ENCODE measurements around the gene JAKMIP3.

JAKMIP3 gene

GRCh38 chr10:132100091-132100481 lies 34.3 kb downstream of the JAKMIP3 start:
- no peak for DNase-seq

GRCh38 chr10:132100556-132101349 lies 35.0 kb downstream of the JAKMIP3 start:
- no peak for DNase-seq

DNA sequence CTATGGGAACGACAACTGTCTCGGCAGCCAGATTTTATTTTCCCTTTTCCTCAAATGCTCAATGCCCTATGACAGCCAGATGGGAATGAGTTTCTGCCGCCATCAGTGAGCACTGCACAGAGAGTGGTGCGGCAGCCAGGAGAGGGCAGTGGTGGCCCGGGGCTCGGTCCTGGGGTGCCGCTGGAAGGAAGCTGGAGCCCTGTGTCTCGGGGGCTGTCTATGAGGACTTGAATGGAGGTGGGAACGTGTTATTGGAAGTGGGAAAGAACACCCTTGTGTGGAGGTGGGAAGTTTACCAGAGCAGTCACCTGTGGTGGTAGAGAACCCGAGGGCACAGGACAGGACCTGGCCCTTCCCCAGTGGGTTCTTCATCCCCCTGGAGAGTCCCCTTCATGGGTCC lies 35.8 kb downstream of the JAKMIP3 start:
- DNase-seq: no peak

GRCh38 chr10:132102071-132102716 lies 36.4 kb downstream of the JAKMIP3 start:
- DNase-seq: no peak

DNA sequence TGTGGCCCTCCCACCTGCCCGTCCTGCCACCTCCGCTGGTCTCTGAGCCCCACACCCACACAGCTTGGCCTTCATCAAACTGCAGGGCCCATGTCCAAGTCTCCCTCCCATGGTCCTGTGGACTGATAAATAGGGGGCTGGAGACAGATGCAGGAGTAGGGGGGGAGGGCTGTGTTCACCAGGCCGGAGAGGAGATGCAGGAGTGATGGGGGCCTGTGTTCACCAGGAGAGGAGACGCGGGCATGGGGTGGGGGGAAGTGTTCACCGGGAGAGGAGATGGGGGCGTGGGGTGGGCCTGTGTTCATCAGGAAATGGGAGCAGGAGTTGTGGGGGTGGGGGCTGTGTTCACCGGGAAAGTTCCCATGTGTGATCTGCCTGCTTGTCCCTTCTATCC lies 37.0 kb downstream of the JAKMIP3 start:
- no peak for DNase-seq

- no peak for DNase-seq
Observed at GRCh38 chr10:132103116-132103910, 37.6 kb downstream of the JAKMIP3 start.

- DNase-seq: no peak
Observed at GRCh38 chr10:132104062-132104461, 38.3 kb downstream of the JAKMIP3 start.

- no peak for DNase-seq
Observed at GRCh38 chr10:132104471-132105301, 38.9 kb downstream of the JAKMIP3 start.

DNA sequence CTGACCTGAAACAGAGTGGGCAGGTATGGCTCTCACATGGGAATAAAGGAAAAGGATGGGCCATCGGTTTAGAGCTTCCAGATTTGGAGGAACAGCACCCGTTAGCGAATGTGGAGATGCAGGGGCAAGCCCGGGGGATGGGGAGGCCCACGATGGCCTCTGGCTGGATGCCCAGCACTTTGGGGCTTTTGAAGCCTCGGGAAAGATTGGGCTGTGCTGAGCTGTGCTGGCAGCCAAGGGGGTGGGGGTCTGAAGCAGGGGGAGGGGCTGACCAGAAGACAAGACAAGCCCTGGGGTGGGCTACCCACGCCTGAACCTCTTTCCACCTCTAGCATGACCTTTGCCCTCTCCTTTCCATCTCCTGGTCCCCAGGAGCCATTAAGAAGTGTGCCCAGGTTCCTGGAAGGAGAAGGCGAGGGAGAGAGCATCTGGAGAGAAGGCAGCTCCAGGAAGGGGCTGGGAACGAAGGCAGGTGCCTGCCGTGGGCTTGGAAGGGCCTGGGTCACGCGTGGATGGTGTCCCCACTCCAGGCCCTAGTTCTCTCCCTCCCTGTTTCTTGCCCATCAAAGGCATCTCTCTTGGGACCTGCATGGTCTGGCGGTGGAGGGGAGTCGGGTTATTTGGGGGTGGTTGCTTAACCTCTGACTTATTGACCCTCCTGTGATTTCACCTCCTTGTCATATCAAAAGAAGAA lies 39.7 kb downstream of the JAKMIP3 start:
- no peak for DNase-seq

- DNase-seq: no peak
Observed at GRCh38 chr10:132106431-132106830, 40.7 kb downstream of the JAKMIP3 start.

- DNase-seq: no peak
Observed at GRCh38 chr10:132107186-132107948, 41.6 kb downstream of the JAKMIP3 start.

- DNase-seq: no peak
Observed at GRCh38 chr10:132107949-132108877, 42.5 kb downstream of the JAKMIP3 start.

GRCh38 chr10:132109341-132110110 lies 43.8 kb downstream of the JAKMIP3 start:
- no peak for DNase-seq

- DNase-seq: no peak
Observed at GRCh38 chr10:132110111-132110521, 44.4 kb downstream of the JAKMIP3 start.

- no peak for DNase-seq
Observed at GRCh38 chr10:132110713-132111112, 45.0 kb downstream of the JAKMIP3 start.

DNA sequence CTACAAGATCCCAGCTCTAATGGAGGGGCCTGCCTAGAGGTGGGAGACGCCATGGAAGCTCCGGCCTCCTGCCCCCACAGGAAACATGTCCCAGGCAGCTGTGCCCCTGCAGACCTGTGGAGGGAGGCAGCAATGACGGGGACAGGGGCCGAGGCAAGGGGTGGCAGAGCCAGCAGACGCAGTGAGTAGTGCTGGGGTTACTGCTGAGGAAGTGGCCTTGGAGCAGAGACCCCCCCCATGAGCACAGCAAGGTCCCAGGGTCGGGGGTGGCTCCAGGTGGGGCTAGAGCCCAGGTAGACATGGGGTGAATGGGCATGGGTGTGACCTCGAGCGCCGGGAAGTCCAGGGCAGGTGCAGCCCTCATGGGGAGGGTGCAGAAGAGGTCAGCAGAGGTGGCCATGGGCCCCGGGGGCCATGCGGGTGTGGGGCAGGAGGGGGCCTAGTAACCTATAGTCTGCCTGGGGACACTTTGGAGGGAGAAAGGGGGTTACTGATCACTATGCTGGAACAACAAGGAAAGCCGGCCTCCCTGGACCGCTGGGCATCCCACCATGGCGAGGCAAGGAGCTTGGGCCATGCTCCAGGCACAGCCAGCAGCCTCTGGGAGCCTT lies 45.5 kb downstream of the JAKMIP3 start:
- DNase-seq: no peak

DNA sequence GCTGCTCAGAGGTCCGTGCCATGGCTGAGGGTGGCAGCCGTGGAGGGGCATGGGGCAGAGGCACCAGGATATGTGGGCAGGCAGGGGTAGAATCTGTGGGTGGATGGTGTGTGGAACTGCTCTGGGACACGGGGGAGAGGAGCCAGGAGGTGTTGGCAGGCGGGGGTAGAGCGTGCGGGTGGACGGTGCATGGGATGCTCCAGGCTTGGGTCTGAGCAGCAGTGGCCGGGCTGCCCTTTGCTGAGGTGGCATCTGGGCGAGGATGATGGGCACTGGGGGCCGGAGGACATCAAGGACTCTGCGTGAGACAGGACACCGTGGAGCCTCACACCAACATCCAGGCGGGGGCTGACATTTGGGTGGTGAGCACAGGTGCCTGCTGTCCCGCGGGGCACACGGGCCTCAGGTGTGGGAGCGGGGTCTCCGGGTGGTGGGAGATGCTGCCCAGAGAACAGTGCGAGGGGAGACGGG lies 46.2 kb downstream of the JAKMIP3 start:
- no peak for DNase-seq

DNA sequence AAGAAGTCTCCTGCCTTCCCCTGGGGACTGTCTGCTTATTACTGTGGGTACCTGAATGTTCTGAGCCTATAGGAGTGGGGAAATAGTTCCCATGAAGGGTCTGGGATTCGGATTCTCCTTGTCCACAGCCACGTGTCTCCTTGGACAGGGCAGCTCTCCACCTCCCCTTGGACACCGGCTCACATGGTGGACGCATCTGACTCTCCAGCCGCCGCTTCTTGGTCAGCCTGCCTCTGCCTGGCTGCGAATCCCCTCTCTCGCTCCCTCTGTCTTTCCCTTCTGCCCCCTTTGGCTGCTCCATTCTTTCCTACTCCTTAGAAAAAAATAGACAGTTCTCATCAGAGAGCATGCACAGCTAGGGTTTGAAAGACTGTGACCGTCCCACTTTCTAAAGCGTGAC lies 46.9 kb downstream of the JAKMIP3 start:
- DNase-seq: no peak

DNA sequence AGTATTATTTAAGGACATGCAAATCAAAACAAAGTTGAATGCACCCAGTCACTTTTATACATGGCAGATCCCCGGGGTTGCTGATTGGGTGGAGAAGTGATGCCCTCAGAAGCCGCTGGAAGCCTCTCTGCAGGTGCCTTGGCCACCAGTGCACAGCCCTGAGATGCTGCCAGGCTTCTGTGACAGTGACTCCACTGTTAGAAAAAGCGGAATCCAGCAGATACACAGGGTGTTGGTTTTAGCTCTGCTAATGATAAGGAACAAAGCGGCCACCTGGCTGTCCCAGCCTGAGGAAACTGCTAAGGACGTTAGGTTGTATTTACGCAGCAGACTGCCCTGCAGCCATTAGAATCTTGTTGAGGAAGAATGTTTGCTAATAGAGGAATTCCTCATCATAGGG lies 47.5 kb downstream of the JAKMIP3 start:
- DNase-seq: no peak

All from SHP77 (cell line).